Fibroblast of the aortic adventitia (primary cell): Measurements from ENCODE around the gene KRTAP5-1. TPM values are rescaled to one million over a fixed set of nuclear protein-coding genes. Genes with fewer than 3 reads are reported as not detected.

ENCODE experiments used
- DNase-seq: peaks from one replicate; pipeline ENCODE4 v3.0.0-alpha.2; 2010; ENCODE audit warnings: low read depth
- H3K4me3 ChIP-seq: 2 replicates; pipeline ENCODE4 v1.5.1; 2011; ENCODE audit warnings: low read depth, mild to moderate bottlenecking, control low read depth, low read length, moderate library complexity
- total RNA-seq: library from RNA; depleted of rRNA; stranded (reverse); fragments of >200 nt; gene quantifications from 2 replicates; pipeline ENCODE4 v1.2.3, GENCODE V29; 2012; ENCODE audit warnings: low replicate concordance
- TF ChIP-seq, protein P1 (sequence below): IDR thresholded peaks from 2 replicates; pipeline ENCODE4 v1.5.1; 2011; ENCODE audit warnings: mild to moderate bottlenecking, low read length, control low read depth, inconsistent platforms; ENCODE audit not compliant: insufficient read depth

Gene KRTAP5-1
- total RNA-seq, 1 donor: not detected

DNA sequence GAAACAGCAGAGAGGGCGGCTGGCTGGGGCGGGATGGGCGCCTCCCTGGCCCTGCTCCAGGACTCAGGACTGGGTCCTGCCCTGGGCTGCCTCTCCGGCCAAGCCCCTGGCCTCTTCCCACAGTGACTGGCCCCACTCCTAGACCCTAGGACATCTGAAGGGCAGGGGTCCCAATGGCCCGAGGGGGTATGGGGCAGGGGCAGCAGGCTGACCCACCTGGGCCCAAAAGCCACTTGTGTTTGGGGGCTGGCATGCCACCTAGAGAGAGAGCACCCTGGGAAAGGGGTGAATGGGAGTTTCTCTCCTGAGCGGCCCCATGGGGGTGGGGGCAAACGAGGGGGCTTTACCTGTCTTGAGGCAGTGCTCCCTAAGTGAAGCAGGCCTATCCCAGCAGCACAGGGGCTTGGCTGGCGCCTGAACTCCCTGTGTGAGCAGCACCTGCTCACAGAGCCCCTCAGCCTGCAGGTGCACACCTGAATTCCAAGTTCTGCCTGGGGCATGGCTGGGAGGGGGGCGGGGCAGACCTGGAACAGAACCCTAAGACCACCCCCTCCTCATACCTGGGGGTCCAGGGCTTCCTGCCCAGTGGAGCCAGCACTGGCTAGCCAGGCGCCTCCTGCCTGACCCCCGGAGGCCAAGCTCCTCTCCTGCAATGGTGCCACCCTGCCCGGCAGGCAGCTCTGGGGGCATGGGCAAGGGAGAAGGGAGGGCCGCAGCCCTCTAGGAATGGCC is 29.9 kb downstream of the KRTAP5-1 start:
- TF ChIP-seq, protein P1, sequence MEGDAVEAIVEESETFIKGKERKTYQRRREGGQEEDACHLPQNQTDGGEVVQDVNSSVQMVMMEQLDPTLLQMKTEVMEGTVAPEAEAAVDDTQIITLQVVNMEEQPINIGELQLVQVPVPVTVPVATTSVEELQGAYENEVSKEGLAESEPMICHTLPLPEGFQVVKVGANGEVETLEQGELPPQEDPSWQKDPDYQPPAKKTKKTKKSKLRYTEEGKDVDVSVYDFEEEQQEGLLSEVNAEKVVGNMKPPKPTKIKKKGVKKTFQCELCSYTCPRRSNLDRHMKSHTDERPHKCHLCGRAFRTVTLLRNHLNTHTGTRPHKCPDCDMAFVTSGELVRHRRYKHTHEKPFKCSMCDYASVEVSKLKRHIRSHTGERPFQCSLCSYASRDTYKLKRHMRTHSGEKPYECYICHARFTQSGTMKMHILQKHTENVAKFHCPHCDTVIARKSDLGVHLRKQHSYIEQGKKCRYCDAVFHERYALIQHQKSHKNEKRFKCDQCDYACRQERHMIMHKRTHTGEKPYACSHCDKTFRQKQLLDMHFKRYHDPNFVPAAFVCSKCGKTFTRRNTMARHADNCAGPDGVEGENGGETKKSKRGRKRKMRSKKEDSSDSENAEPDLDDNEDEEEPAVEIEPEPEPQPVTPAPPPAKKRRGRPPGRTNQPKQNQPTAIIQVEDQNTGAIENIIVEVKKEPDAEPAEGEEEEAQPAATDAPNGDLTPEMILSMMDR: no peak
- H3K4me3 ChIP-seq: no peak overlapping the region
- no peak for DNase-seq

DNA sequence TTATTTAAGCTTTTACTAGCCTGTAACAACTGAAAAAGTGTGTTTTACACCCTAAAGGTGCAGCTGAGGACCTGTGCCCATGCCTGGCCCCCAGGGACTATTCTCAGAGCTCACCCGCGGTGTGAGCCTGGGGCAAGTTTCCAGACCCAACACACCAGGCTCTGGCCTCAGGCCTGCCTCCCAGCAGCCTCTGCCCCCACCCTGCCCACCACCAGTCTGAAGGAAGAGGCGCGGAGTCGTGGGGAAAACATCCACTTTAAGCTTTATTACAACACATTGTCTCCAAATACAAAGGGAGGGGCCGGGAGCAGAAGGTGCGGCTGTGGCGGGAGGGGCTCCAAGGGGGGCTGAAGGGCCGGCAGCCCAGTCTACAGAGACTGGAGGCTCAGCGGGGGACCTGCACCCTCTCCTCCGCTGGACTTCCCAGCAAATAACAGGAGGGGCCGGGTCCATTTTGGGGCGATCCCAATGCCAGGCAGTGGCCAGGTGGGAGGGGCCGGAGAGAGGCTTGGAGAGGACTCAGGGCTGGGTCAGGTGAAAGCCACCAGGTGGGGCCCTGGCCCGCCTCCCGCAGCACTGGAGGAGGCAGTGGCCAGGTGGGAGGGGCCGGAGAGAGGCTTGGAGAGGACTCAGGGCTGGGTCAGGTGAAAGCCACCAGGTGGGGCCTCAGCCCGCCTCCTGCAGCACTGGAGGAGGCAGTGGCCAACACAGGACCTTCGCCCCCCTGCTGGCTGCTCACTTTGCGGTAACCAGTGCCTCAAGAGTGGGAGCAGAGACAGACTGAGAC is 31.1 kb downstream of the KRTAP5-1 start:
- H3K4me3 ChIP-seq: no peak overlapping the region
- no peak for DNase-seq
- TF ChIP-seq, protein P1: no peak

DNA sequence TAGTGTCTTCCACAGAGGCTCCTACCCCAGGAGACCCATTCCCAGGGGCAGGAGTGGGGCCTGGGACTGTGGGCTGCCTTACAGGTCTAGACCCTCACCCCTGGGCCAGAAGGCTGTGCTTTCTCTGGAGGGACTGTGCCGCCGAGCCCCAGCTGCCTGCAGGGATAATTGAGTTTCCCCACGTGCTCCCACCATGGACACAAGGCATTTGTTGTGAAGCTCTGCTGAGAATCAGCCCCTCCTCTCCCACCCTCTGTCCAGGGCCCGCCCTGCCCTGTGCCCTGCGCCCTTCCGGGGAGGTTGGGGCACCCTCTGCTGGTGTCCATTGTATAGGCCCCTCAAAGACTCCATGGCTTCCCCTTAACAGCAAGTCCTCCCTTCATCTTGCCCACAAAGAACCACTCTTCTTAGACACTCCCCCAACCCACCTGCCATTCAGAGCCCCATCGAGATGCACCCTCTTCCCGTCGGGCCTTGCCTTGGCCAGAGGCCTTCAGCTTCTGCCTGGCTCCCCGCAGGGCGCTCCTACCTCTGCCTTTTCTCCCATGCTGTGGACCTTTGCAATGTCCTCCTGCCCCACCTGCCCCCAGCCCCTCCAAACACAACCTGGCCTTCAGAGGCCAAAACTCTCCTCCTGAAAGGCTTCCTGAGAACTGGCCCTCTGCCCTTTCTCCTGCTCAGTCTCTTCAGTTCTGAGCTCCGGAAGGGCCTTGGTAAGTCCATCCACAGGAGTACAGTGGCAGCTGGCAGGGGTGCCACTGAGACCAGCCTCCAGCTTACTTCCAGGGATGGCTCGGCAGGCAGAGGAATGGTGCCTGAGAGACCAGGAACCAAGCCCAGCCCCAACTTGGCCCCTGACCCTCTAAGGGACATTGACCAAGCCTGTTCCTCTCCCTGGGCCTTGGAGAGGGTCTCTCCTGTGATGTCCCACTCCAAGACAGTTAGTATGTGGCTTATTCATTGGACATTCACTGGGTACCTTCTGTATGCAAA is 35.4 kb downstream of the KRTAP5-1 start:
- no peak for DNase-seq
- TF ChIP-seq, protein P1: no peak
- no peak overlapping the region for H3K4me3 ChIP-seq

DNA sequence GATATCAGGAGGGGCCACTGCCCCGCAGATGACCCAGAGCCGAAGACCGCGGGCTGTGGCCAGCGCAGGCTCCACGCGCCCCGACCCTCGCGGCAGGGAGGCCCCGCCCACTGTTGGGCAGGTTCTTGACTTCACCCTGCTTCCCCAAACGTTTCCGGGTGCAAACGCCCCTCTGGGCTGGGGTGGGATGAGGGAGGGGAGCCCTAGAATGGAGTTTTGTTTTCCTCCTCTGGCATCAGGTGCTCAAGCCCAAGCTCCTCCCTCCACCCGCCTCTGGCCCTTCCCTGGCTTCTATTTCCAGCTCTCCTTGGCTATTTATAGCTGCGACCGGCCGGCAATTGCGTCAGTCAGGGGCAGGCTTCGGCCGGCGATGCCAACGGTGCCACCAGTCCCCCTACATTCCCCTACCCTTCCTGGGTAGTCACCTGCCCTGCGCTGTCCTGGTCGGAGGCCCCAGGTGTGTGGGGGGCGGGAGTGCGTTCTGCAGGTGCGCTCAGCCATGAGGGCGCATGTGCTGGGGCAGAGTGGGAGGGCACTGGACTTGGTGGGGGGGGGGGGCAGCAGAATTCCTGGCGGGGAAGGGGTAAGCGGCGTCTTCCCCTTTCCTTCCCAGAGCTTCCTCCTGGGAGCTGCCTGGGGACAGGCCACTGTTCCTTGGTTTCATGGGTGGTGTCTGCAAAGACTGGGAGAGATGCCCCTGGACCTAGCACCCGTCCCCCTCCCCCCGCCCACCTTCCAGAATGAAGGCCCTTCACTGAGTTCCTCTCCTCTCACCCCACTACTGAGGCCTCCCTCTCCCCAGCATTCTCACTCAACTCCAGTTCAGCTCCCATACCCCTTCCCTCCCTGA is 36.6 kb downstream of the KRTAP5-1 start:
- peak; percentile 39 for DNase-seq
- TF ChIP-seq, protein P1: no peak
- H3K4me3 ChIP-seq: no peak overlapping the region

DNA sequence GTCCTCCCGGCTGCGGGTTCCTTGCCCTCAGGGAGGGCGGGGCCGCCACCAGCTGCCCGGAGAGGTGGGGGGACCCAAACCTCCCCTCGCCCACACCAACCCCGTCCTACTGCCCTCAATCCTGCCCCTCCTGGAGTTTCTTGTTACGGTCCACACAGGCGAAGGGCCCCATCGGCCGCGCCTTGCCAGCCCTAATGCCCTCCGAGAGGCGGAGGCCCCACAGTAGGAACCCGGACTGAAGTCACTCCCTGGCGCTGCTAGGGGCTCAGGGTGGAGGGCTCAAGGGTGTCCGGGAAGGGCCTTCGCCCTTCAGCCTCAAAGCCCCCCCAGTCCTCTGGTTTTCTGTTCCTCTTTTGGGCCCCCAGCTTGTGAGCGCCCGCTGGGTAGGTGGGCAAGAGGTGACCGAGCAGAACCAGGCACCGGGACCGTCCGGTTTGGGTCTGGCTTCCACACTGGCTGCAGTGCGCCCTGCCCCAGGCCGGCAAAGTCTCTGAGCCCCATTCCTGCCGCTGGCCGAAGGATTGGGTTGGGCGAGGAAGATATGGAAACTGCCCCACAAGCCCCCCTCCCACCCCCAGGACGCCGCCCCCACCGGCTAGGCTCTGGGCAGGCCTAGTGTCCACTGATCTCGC is 37.5 kb downstream of the KRTAP5-1 start:
- no peak for DNase-seq
- H3K4me3 ChIP-seq: no peak overlapping the region
- TF ChIP-seq, protein P1: no peak
